SK-N-SH (cell line): ENCODE results near the gene SNF8. TPM values are rescaled to one million over a fixed set of nuclear protein-coding genes. Genes with fewer than 3 reads are reported as not detected.

Experiments used
- CTCF ChIA-PET: fragments of 300-600, 350-600 bp; formaldehyde crosslinking; extraction: SDS; loops from one replicate; lab custom pipeline; 2021; lab: Yijun Ruan, JAX
- POLR2A ChIA-PET: fragments of 350-600 bp; sonication (Branson Sonifier 250); formaldehyde crosslinking; extraction: SDS; loops from one replicate; lab custom pipeline; 2020; ENCODE audit warnings: antibody characterized with exemption, inconsistent platforms; lab: Yijun Ruan, JAX
- DNase-seq: peaks from one replicate; pipeline ENCODE4 v3.0.0; 2012
- H2AFZ ChIP-seq: fragments of 200-600 bp; sonication (generic); 2 replicates; pipeline ENCODE4 v1.8.1; 2016; ENCODE audit warnings: antibody characterized with exemption, mild to moderate bottlenecking, low read depth
- H3F3A ChIP-seq: fragments of 200-600 bp; sonication (generic); replicated peaks from 2 replicates; pipeline ENCODE3; 2016; ENCODE audit warnings: antibody characterized with exemption, mild to moderate bottlenecking; ENCODE audit not compliant: insufficient read depth
- H3K27ac ChIP-seq, 2 experiments: fragments of 200-500 bp in 1 of 2; fragments of 200-600 bp in 1 of 2; sonication (Bioruptor generic) in 1 of 2; sonication (generic), shearing (Covaris generic) in 1 of 2; 2 replicates each; pipeline versions ENCODE4 v1.5.1 to v1.6.1; 2014 to 2016; ENCODE audit warnings: low read depth in 2 of 2, inconsistent platforms in 1 of 2, low read length in 1 of 2, mild to moderate bottlenecking in 1 of 2, mixed read lengths in 1 of 2
- H3K27me3 ChIP-seq: fragments of 200-600 bp; sonication (generic), shearing (Covaris generic); 2 replicates; pipeline ENCODE4 v1.6.1; 2016; ENCODE audit warnings: mixed run types; ENCODE audit not compliant: insufficient read depth
- H3K36me3 ChIP-seq, 2 experiments: fragments of 200-500 bp in 1 of 2; fragments of 200-600 bp in 1 of 2; sonication (Bioruptor generic) in 1 of 2; sonication (generic) in 1 of 2; replicated peaks in 1 of 2; 2 replicates each; pipeline versions ENCODE3 to v1.5.1; 2014 to 2016; ENCODE audit warnings: low read length in 1 of 2, mild to moderate bottlenecking in 1 of 2; ENCODE audit not compliant: insufficient read depth in 2 of 2, control insufficient read depth in 1 of 2
- H3K4me1 ChIP-seq, 2 experiments: fragments of 200-500 bp in 1 of 2; fragments of 200-600 bp in 1 of 2; sonication (Bioruptor generic) in 1 of 2; sonication (generic), shearing (Covaris generic) in 1 of 2; 2 replicates each; pipeline versions ENCODE4 v1.5.1 to v1.6.1; 2014 to 2016; ENCODE audit warnings: low read depth in 1 of 2, low read length in 1 of 2, mixed run types in 1 of 2; ENCODE audit not compliant: insufficient read depth in 2 of 2, control insufficient read depth in 1 of 2
- H3K4me2 ChIP-seq: fragments of 200-600 bp; sonication (generic), shearing (Covaris generic); 2 replicates; pipeline ENCODE4 v1.6.1; 2017; ENCODE audit warnings: mixed run types
- H3K4me3 ChIP-seq, 2 experiments: fragments of 200-500 bp in 1 of 2; fragments of 200-600 bp in 1 of 2; sonication (Bioruptor generic) in 1 of 2; sonication (generic), shearing (Covaris generic) in 1 of 2; 2 replicates each; pipeline versions ENCODE4 v1.5.1 to v1.8.1; 2014 to 2016; ENCODE audit warnings: low read depth in 2 of 2, inconsistent platforms in 1 of 2, low read length in 1 of 2, mild to moderate bottlenecking in 1 of 2, mixed read lengths in 1 of 2, moderate library complexity in 1 of 2
- H3K79me2 ChIP-seq: fragments of 200-600 bp; sonication (generic); 2 replicates; pipeline ENCODE4 v1.8.1; 2017; ENCODE audit warnings: mild to moderate bottlenecking; ENCODE audit not compliant: insufficient read depth
- H3K9ac ChIP-seq: fragments of 200-600 bp; sonication (generic); 2 replicates; pipeline ENCODE4 v1.6.1; 2017; ENCODE audit warnings: mixed run types
- H3K9me2 ChIP-seq: fragments of 200-600 bp; sonication (generic); 2 replicates; pipeline ENCODE4 v1.6.1; 2017; ENCODE audit warnings: mixed run types
- H3K9me3 ChIP-seq: fragments of 200-600 bp; sonication (generic); 2 replicates; pipeline ENCODE4 v1.6.1; 2017; ENCODE audit warnings: mixed run types, mild to moderate bottlenecking, moderate library complexity
- H4K20me1 ChIP-seq: fragments of 200-600 bp; sonication (generic); 2 replicates; pipeline ENCODE4 v1.6.1; 2017; ENCODE audit warnings: mild to moderate bottlenecking, mixed run types; ENCODE audit not compliant: insufficient read depth
- ELF1 ChIP-seq: IDR thresholded peaks from 2 replicates; pipeline ENCODE4 v1.4.0; 2012
- GATA2 ChIP-seq: sonication (generic); formaldehyde crosslinking; IDR thresholded peaks from 2 replicates; pipeline ENCODE4 v1.5.0; 2020; ENCODE audit warnings: mild to moderate bottlenecking, missing genetic modification reagents
- JUND ChIP-seq: IDR thresholded peaks from 2 replicates; pipeline ENCODE4 v1.4.0; 2012
- RXRA ChIP-seq: IDR thresholded peaks from 2 replicates; pipeline ENCODE4 v1.4.0; 2012; ENCODE audit warnings: low read depth, mild to moderate bottlenecking, borderline replicate concordance
- TCF12 ChIP-seq: IDR thresholded peaks from 2 replicates; pipeline ENCODE4 v1.4.0; 2012
- WGBS: methylation state at CpG from one replicate; pipeline ENCODE4 v1.1.6; 2017; ENCODE audit warnings: low lambda C conversion rate; 5-methylcytosine and 5-hydroxymethylcytosine counted together
- polyA plus RNA-seq, 3 experiments: library from polyadenylated mRNA; depleted of rRNA; stranded (reverse); fragments of >200 nt; gene quantifications; 2 replicates each; pipeline ENCODE4 v1.2.3, GENCODE V29; 2012
- TF ChIP-seq, protein P1 (sequence below): IDR thresholded peaks from 2 replicates; pipeline ENCODE4 v1.6.1; 2012; ENCODE audit warnings: mild to moderate bottlenecking, low read depth, low read length, moderate library complexity
- TF ChIP-seq, protein P2 (sequence below): IDR thresholded peaks from 2 replicates; pipeline ENCODE4; 2012
- TF ChIP-seq, protein P3 (sequence below): fragments of 150-350 bp; IDR thresholded peaks from 2 replicates; pipeline ENCODE4 v1.6.1; 2016; ENCODE audit warnings: mild to moderate bottlenecking, low read depth, low read length

SNF8 gene
- polyA plus RNA-seq, 1 of the 3 experiments (the other 2 are of a cell fraction) = 358 TPM

DNA sequence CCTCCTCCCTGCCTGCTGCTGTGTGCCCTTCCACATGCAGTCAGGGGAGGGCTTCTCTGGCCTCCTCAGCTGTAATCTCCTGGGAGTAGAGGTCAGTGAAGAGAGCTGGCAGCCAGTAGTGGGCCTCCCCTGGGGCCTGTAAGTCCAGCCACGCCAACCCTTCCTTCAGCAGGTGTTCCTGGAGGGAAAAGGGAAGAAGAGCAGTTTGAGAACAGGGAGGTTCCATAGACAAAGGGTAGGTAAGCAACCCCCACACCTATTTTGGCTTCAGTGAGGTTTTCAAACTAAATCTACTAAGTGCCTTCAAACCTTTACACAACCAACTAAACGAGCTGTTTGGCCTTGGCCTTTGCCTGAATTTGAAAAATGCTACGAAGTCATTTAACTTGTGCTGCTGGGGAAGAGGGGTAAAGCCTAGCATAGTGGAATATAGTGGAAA lies 14.2 kb downstream of the SNF8 start:
- Histone ChIP-seq H4K20me1 (no peaks in the 10 kb centered on the region), H3K36me3 (peaks cover 76 to 83% of the 10 kb centered on the region in 2 experiments), H3K27me3 (no peaks in the 10 kb centered on the region), H3K9me2 (no peaks in the 10 kb centered on the region), H3K4me1 (no peaks in the 10 kb centered on the region), H3K79me2 (0 out of 2 replicates have a peak, but pooled peaks cover 5% of the 10 kb centered on the region), H3K9me3 (no peaks in the 10 kb centered on the region), H3K4me3 (no peak overlapping the region), H3K27ac (no peak overlapping the region; a peak in 1 of 4 replicates), H2AFZ (no peak overlapping the region), H3K4me2 (no peak overlapping the region), H3K9ac (no peak overlapping the region), H3F3A (peaks cover 62% of the 10 kb centered on the region)
- 83% methylated on average over 3 of the region's 3 CpGs for WGBS
- no peak for DNase-seq
- CTCF ChIA-PET = interaction anchor here (0.6 to 2.4 kb wide), 5 partner anchors 46 to 206 kb away, joined by 3 to 11 read pairs (median 5); no protein-coding TSS in a partner anchor
- no peak for TF ChIP-seq RXRA
- no peak for TF ChIP-seq ELF1
- no peak for TF ChIP-seq TCF12
- TF ChIP-seq JUND = 0 out of 2 replicates have a peak, but pooled peaks have one; percentile 8
- TF ChIP-seq, protein P1, sequence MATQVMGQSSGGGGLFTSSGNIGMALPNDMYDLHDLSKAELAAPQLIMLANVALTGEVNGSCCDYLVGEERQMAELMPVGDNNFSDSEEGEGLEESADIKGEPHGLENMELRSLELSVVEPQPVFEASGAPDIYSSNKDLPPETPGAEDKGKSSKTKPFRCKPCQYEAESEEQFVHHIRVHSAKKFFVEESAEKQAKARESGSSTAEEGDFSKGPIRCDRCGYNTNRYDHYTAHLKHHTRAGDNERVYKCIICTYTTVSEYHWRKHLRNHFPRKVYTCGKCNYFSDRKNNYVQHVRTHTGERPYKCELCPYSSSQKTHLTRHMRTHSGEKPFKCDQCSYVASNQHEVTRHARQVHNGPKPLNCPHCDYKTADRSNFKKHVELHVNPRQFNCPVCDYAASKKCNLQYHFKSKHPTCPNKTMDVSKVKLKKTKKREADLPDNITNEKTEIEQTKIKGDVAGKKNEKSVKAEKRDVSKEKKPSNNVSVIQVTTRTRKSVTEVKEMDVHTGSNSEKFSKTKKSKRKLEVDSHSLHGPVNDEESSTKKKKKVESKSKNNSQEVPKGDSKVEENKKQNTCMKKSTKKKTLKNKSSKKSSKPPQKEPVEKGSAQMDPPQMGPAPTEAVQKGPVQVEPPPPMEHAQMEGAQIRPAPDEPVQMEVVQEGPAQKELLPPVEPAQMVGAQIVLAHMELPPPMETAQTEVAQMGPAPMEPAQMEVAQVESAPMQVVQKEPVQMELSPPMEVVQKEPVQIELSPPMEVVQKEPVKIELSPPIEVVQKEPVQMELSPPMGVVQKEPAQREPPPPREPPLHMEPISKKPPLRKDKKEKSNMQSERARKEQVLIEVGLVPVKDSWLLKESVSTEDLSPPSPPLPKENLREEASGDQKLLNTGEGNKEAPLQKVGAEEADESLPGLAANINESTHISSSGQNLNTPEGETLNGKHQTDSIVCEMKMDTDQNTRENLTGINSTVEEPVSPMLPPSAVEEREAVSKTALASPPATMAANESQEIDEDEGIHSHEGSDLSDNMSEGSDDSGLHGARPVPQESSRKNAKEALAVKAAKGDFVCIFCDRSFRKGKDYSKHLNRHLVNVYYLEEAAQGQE = no peak
- TF ChIP-seq, protein P2, sequence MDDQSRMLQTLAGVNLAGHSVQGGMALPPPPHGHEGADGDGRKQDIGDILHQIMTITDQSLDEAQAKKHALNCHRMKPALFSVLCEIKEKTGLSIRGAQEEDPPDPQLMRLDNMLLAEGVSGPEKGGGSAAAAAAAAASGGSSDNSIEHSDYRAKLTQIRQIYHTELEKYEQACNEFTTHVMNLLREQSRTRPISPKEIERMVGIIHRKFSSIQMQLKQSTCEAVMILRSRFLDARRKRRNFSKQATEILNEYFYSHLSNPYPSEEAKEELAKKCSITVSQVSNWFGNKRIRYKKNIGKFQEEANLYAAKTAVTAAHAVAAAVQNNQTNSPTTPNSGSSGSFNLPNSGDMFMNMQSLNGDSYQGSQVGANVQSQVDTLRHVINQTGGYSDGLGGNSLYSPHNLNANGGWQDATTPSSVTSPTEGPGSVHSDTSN = no peak
- TF ChIP-seq, protein P3, sequence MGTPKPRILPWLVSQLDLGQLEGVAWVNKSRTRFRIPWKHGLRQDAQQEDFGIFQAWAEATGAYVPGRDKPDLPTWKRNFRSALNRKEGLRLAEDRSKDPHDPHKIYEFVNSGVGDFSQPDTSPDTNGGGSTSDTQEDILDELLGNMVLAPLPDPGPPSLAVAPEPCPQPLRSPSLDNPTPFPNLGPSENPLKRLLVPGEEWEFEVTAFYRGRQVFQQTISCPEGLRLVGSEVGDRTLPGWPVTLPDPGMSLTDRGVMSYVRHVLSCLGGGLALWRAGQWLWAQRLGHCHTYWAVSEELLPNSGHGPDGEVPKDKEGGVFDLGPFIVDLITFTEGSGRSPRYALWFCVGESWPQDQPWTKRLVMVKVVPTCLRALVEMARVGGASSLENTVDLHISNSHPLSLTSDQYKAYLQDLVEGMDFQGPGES = no peak
- POLR2A ChIA-PET = interaction anchor here (0.8 kb wide), 1 partner anchor 10 kb away, joined by 3 read pairs; no protein-coding TSS in a partner anchor

DNA sequence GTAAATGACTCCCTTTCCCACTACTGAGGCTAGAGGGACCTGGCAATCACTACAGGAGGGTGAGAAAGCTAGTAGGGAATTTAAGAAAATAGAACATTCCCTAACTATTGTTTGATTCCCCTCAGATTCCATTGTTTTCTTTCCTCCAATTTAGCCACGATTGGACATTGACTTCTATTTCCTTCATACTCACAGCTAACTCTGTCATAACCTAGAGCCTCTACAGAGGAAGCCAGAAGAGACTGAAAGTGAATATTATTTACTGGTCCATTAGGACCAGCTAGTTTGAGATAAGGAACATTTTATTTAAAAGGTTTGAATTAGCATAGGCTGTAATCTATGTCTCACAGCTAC lies 14.9 kb downstream of the SNF8 start:
- 0 out of 2 replicates have a peak, but pooled peaks cover 5% of the 10 kb centered on the region for H3K79me2 ChIP-seq
- no peaks in the 10 kb centered on the region for H3K4me1 ChIP-seq
- 84% methylated on average over 1 of the region's 1 CpG for WGBS
- H3F3A ChIP-seq = peaks cover 65% of the 10 kb centered on the region
- no peak for DNase-seq
- H3K27me3 ChIP-seq = no peaks in the 10 kb centered on the region
- no peak for TF ChIP-seq GATA2 (CRISPR knock-in tag)
- no peaks in the 10 kb centered on the region for H3K9me3 ChIP-seq
- H3K9ac ChIP-seq = no peak overlapping the region
- H3K4me2 ChIP-seq = no peak overlapping the region
- POLR2A ChIA-PET = no interaction called here
- H3K9me2 ChIP-seq = no peaks in the 10 kb centered on the region
- CTCF ChIA-PET = interaction anchor here (0.9 to 2.4 kb wide), 4 partner anchors 46 to 206 kb away, joined by 3 to 11 read pairs (median 6); no protein-coding TSS in a partner anchor
- H2AFZ ChIP-seq = no peak overlapping the region
- no peaks in the 10 kb centered on the region for H4K20me1 ChIP-seq
- peaks cover 79 to 85% of the 10 kb centered on the region in 2 experiments for H3K36me3 ChIP-seq
- H3K27ac ChIP-seq = peak overlapping the region in 1 of 2 experiments; percentile 3; a peak in 1 of 4 replicates
- H3K4me3 ChIP-seq = no peak overlapping the region
